Measurements from ENCODE around the gene YPEL1. TPM values are rescaled to one million over a fixed set of nuclear protein-coding genes. Genes with fewer than 3 reads are reported as not detected.

The YPEL1 gene
- total RNA-seq, 4 donors from 2014 or later = 2.9 to 9.0 (median 4.6) TPM; not detected in 1

DNA sequence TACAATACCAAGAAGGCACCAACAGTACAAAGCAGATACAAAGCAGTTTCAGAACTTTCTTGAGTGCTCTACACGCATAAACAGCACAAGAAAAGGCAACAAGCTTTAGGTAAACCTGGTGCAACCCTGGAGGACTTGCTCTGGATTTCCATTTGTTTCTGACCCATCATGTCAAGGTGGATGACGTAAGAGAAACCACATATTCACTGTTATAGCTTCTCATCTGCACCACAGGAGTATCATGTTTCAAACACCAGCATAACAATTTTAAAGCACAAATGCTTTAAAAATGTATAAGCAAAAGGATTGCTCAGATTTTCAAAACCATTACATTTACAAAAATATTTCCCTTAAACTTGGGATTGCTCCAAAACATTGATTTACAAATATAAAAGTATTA, 25.0 kb upstream of the YPEL1 start:
- Histone ChIP-seq H3K9me3 (no peaks in the 10 kb centered on the region), H3K27me3 (no peaks in the 10 kb centered on the region), H3K27ac (no peak overlapping the region), H3K36me3 (peaks cover 0 to 23% (median 7%) of the 10 kb centered on the region in 4 donors), H3K4me1 (peaks cover 0 to under 1% (median 0%) of the 10 kb centered on the region in 4 donors), H3K4me3 (no peak overlapping the region)
- 85 to 97% methylated on average over 2 of the region's 2 CpGs for WGBS, 2 donors (ENCODE audit: low coverage in 1 of 2)
- in situ Hi-C loops (cut with MboI; ENCODE audit: low pct_ligation_motif_present in 1 of 4, low pct_unique_long_range_greater_than_20kb in 1 of 4, low sequenced_read_pairs in 3 of 4) = no loop called here
- intact Hi-C loops (cut with DNase I; ENCODE audit: low total_unique reads) = no loop called here
- DNase-seq = no peak
- TF ChIP-seq POLR2A (IDR thresholded peaks at IDR 0.05) (no peak), POLR2AphosphoS5 (IDR thresholded peaks at IDR 0.05) (no peak), EP300 (IDR thresholded peaks at IDR 0.05; ENCODE audit: low read depth) (no peak), CTCF (IDR thresholded peaks at IDR 0.05) (no peak)

DNA sequence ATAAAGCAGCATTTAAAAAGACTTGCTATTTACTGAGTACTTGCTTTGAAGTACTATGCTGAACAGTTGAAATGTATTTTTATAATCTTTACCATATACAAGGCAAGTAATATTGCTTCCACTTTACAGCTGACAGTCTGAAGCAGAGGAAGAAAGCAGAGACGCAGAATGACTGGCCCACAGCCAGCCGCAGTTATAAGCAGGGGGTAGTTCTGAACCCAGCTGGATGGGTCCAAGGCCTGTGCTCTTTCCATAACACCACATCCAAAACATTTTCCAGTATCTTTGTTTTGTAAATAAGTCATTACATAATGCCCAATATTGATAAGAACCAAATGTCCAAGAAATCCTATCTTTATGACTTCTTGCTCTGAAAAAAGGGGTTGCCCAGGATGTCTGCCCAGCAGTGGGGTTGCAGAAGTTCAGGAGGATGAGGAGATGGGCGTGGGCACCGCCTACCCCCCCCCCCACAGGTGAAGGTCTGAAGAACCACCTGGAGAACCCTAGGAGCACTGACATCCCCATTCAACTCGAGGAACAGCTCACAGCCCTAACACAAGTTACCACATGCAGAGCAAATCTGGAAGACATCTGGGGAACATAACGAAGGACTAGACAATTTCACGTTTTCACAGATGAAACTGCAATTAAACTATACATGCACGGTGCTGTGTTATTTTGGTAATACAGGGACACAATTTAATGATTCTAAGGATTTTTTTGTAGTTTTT, 24.2 kb upstream of the YPEL1 start:
- in situ Hi-C loops (cut with MboI; ENCODE audit: low pct_ligation_motif_present in 1 of 4, low pct_unique_long_range_greater_than_20kb in 1 of 4, low sequenced_read_pairs in 3 of 4) = no loop called here
- TF ChIP-seq POLR2AphosphoS5 (IDR thresholded peaks at IDR 0.05) (no peak), EP300 (IDR thresholded peaks at IDR 0.05; ENCODE audit: low read depth) (no peak), POLR2A (IDR thresholded peaks at IDR 0.05) (no peak), CTCF (IDR thresholded peaks at IDR 0.05) (no peak)
- H3K9me3 ChIP-seq = no peaks in the 10 kb centered on the region
- H3K4me3 ChIP-seq = no peak overlapping the region
- no peak overlapping the region for H3K27ac ChIP-seq
- 79 to 80% methylated on average over 4 to 8 of the region's 8 CpGs for WGBS, 2 donors (ENCODE audit: low coverage in 1 of 2)
- intact Hi-C loops (cut with DNase I; ENCODE audit: low total_unique reads) = no loop called here
- DNase-seq = no peak
- H3K4me1 ChIP-seq = peaks cover 0 to 9% (median 1%) of the 10 kb centered on the region in 4 donors
- no peaks in the 10 kb centered on the region for H3K27me3 ChIP-seq
- peaks cover 0 to 19% (median 4%) of the 10 kb centered on the region in 4 donors for H3K36me3 ChIP-seq

GRCh38 chr22:21759093-21759492, 23.5 kb upstream of the YPEL1 start:
- Histone ChIP-seq H3K4me3 (no peak overlapping the region), H3K9me3 (no peaks in the 10 kb centered on the region), H3K36me3 (peaks cover 0 to 13% (median 4%) of the 10 kb centered on the region in 4 donors), H3K4me1 (peaks cover 0 to 11% (median 3%) of the 10 kb centered on the region in 4 donors), H3K27me3 (no peaks in the 10 kb centered on the region), H3K27ac (no peak overlapping the region)
- in situ Hi-C loops (cut with MboI; ENCODE audit: low pct_ligation_motif_present in 1 of 4, low pct_unique_long_range_greater_than_20kb in 1 of 4, low sequenced_read_pairs in 3 of 4) (no loop called here), intact Hi-C loops (cut with DNase I; ENCODE audit: low total_unique reads) (no loop called here)
- DNase-seq = no peak
- 77 to 100% methylated on average over 1 to 4 of the region's 4 CpGs for WGBS, 2 donors (ENCODE audit: low coverage in 1 of 2)
- no peak for TF ChIP-seq POLR2A (IDR thresholded peaks at IDR 0.05)
- TF ChIP-seq CTCF (IDR thresholded peaks at IDR 0.05) = no peak
- no peak for TF ChIP-seq POLR2AphosphoS5 (IDR thresholded peaks at IDR 0.05)
- no peak for TF ChIP-seq EP300 (IDR thresholded peaks at IDR 0.05; ENCODE audit: low read depth)

- Histone ChIP-seq H3K9me3 (no peaks in the 10 kb centered on the region), H3K4me1 (peaks cover 0 to 11% (median 3%) of the 10 kb centered on the region in 4 donors), H3K4me3 (no peak overlapping the region), H3K27me3 (no peaks in the 10 kb centered on the region), H3K27ac (no peak overlapping the region), H3K36me3 (peaks cover 0 to 5% (median 2%) of the 10 kb centered on the region in 4 donors)
- no peak for DNase-seq
- TF ChIP-seq POLR2AphosphoS5 (IDR thresholded peaks at IDR 0.05) (no peak), EP300 (IDR thresholded peaks at IDR 0.05; ENCODE audit: low read depth) (no peak)
- 94 to 97% methylated on average over 13 to 21 of the region's 21 CpGs for WGBS, 2 donors (ENCODE audit: low coverage in 1 of 2)
- intact Hi-C loops (cut with DNase I; ENCODE audit: low total_unique reads) = no loop called here
- in situ Hi-C loops (cut with MboI; ENCODE audit: low pct_ligation_motif_present in 1 of 4, low pct_unique_long_range_greater_than_20kb in 1 of 4, low sequenced_read_pairs in 3 of 4) = no loop called here
Measured at GRCh38 chr22:21758091-21758864, 22.7 kb upstream of the YPEL1 start.
